Stomach (tissue), 4 donors: ENCODE data around the gene FFAR3.

Experiments
- CTCF ChIP-seq, 7 experiments: fragments of 450-650 bp in 4 of 7; fragments of 200-600 bp in 3 of 7; sonication (generic) in 3 of 7; IDR thresholded peaks; one replicate each; pipeline ENCODE4 v1.5.1; 2016 to 2019; ENCODE audit warnings: antibody characterized with exemption in 7 of 7, control low read depth in 2 of 7, mild to moderate bottlenecking in 1 of 7
- EP300 ChIP-seq: sonication (generic); formaldehyde crosslinking; IDR thresholded peaks from one replicate; pipeline ENCODE4 v1.6.1; 2017; ENCODE audit warnings: antibody characterized with exemption
- POLR2A ChIP-seq, 4 donors: fragments of 450-650 bp; IDR thresholded peaks; one replicate each; pipeline ENCODE4 v1.6.1; 2016; ENCODE audit warnings: antibody characterized with exemption in 4 of 4, control low read depth in 2 of 4, mild to moderate bottlenecking in 1 of 4, moderate library complexity in 1 of 4

GRCh38 chr19:35309481-35310279, 48.6 kb upstream of the FFAR3 start:
- TF ChIP-seq POLR2A (IDR thresholded peaks at IDR 0.05) (no peak), CTCF (IDR thresholded peaks at IDR 0.05) (no peak), EP300 (no peak)
